ENCODE measurements around the gene TMEM255B.

DNA sequence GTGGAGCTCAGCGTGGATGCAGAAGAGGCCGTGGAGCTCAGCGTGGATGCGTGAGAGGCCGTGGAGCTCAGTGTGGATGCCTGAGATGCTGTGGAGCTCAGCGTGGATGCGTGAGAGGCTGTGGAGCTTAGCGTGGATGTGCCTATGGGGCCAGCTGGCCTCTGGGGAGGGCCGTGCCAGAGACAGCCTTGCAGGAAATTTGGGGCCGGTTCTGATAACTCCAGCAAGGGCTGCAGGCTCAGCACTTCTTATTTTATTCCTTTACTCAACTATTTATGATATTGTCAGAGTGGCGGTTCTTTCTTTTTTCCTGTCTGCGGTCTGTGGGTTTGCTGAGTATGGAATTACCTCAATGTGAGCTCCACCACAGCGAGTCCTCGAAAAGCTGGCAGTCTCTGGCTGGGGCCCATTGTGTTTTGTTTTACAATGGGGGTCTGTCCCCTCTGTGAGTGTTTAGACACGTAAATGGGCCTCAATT is 17.8 kb upstream of the TMEM255B start:
- TF ChIP-seq ZNF274 (IDR thresholded peaks at IDR 0.05; ENCODE audit: low read depth, low read length) (no peak), RAD21 (IDR thresholded peaks at IDR 0.05; ENCODE audit: low read depth) (no peak), EGR1 (IDR thresholded peaks at IDR 0.05; ENCODE audit: low read depth) (no peak), EZH2 (IDR thresholded peaks at IDR 0.05) (no peak), POLR2AphosphoS5 (IDR thresholded peaks at IDR 0.05; ENCODE audit: low read depth, low read length) (no peak), SIN3A (IDR thresholded peaks at IDR 0.05; ENCODE audit: low read depth) (no peak), POLR2A (IDR thresholded peaks at IDR 0.05; ENCODE audit: borderline replicate concordance, extremely low read depth, insufficient read depth, insufficient read length) (no peak)
- TF ChIP-seq, protein P1, sequence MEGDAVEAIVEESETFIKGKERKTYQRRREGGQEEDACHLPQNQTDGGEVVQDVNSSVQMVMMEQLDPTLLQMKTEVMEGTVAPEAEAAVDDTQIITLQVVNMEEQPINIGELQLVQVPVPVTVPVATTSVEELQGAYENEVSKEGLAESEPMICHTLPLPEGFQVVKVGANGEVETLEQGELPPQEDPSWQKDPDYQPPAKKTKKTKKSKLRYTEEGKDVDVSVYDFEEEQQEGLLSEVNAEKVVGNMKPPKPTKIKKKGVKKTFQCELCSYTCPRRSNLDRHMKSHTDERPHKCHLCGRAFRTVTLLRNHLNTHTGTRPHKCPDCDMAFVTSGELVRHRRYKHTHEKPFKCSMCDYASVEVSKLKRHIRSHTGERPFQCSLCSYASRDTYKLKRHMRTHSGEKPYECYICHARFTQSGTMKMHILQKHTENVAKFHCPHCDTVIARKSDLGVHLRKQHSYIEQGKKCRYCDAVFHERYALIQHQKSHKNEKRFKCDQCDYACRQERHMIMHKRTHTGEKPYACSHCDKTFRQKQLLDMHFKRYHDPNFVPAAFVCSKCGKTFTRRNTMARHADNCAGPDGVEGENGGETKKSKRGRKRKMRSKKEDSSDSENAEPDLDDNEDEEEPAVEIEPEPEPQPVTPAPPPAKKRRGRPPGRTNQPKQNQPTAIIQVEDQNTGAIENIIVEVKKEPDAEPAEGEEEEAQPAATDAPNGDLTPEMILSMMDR (IDR thresholded peaks at IDR 0.05 in 2 of 3, conservative IDR thresholded peaks at IDR 0.05 in 1 of 3; ENCODE audit: borderline replicate concordance in 1 of 3, insufficient read depth in 1 of 3, low read depth in 2 of 3, low read length in 2 of 3) = no peak
- TF ChIP-seq, protein P2, sequence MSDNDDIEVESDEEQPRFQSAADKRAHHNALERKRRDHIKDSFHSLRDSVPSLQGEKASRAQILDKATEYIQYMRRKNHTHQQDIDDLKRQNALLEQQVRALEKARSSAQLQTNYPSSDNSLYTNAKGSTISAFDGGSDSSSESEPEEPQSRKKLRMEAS (IDR thresholded peaks at IDR 0.05) = no peak
